Measurements from ENCODE around the gene BEGAIN.

BEGAIN gene

DNA sequence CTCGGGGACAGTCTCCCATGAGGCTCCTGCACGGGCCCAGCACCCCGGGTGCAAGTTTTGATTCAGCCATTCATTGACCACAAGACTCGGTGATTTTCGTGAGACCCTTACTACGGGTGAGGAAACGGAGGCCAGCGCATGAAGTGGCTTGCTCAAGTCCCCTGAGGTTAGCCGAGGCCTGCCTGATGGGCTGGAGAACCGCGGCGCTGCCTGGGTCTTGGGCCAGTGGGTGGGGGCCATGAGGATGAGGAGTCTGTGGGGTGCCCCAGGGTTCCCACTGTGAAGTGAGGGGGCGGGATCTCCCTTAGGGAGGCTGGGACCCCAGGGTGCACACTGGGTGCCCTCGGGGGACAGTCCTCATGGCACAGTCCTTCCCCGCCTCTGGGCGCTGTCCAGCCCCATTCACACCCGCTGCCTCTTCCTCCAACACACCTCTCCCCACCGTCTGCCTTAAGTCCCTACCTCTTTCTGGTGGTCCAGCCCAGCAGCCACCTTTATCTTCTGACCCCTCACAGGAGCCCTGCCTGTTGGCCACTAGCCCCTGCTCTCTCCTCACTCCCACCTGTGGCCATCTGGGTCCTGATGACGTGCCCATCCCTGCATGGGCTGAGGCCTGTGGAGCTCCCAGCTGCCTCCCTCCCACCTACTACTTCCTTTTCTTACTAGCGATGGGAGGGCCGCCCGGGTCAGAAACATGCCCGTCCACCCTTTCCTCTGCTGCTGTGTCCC lies 16.3 kb downstream of the BEGAIN start:
- H4K20me1 ChIP-seq (ENCODE audit: control insufficient read depth, insufficient read depth, low read depth, low read length), result no peaks in the 10 kb centered on the region
- H3K27ac ChIP-seq (ENCODE audit: low read depth, low read length), result no peak overlapping the region
- no peaks in the 10 kb centered on the region for H3F3A ChIP-seq (ENCODE audit: control insufficient read depth, insufficient read depth)
- H3K4me1 ChIP-seq (ENCODE audit: control insufficient read depth, low read length), result peaks cover 7% of the 10 kb centered on the region
- H3K9me2 ChIP-seq (replicated peaks; ENCODE audit: control insufficient read depth, low read length), result no peaks in the 10 kb centered on the region
- TF ChIP-seq EZH2phosphoT487 (IDR thresholded peaks at IDR 0.05; ENCODE audit: borderline replicate concordance, low read length), result no peak
- TF ChIP-seq, protein P1, sequence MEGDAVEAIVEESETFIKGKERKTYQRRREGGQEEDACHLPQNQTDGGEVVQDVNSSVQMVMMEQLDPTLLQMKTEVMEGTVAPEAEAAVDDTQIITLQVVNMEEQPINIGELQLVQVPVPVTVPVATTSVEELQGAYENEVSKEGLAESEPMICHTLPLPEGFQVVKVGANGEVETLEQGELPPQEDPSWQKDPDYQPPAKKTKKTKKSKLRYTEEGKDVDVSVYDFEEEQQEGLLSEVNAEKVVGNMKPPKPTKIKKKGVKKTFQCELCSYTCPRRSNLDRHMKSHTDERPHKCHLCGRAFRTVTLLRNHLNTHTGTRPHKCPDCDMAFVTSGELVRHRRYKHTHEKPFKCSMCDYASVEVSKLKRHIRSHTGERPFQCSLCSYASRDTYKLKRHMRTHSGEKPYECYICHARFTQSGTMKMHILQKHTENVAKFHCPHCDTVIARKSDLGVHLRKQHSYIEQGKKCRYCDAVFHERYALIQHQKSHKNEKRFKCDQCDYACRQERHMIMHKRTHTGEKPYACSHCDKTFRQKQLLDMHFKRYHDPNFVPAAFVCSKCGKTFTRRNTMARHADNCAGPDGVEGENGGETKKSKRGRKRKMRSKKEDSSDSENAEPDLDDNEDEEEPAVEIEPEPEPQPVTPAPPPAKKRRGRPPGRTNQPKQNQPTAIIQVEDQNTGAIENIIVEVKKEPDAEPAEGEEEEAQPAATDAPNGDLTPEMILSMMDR (IDR thresholded peaks at IDR 0.05; ENCODE audit: low read depth, low read length, poor library complexity, severe bottlenecking), result no peak
- no peaks in the 10 kb centered on the region for H3K9me3 ChIP-seq (ENCODE audit: control insufficient read depth, insufficient read depth, low read length)
- H3K4me2 ChIP-seq (ENCODE audit: low read length), result no peak overlapping the region
- H3K27me3 ChIP-seq (ENCODE audit: control insufficient read depth, low read length), result peaks cover 15% of the 10 kb centered on the region
- H3K36me3 ChIP-seq (ENCODE audit: control insufficient read depth, low read length), result no peaks in the 10 kb centered on the region
- no peaks in the 10 kb centered on the region for H3K79me2 ChIP-seq (ENCODE audit: control insufficient read depth, low read length)
- H3K4me3 ChIP-seq (ENCODE audit: low read length), result no peak overlapping the region

DNA sequence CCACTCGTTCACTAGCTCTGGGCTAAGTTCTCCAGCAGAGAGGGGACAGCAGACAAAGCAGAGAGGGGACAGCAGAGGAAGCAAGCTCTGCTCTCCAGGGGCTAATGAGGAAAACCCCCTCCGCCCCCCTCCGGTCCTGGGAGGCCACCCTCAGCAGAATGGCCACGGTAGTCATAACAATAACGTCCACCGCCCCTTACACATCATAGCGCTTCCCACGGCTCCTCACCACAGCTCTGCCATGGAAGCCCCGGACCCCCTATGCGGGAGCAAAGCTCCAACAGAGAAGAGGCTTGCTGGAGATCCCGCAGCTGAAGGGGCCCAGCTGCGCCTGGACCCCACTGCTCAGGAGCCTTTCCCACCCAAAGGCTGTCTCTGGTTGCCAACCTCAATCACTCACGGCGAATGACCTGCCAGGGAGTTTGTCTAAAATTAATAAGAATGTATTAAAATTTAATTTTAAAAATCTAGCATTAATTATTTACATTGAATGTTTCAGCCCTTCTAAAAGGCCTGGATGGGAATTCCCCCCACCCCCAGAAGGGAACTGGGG lies 17.4 kb downstream of the BEGAIN start:
- H3K27me3 ChIP-seq (ENCODE audit: control insufficient read depth, low read length), result peaks cover 15% of the 10 kb centered on the region
- H3K4me2 ChIP-seq (ENCODE audit: low read length), result no peak overlapping the region
- no peaks in the 10 kb centered on the region for H3K36me3 ChIP-seq (ENCODE audit: control insufficient read depth, low read length)
- peaks cover 7% of the 10 kb centered on the region for H3K4me1 ChIP-seq (ENCODE audit: control insufficient read depth, low read length)
- no peak overlapping the region for H3K27ac ChIP-seq (ENCODE audit: low read depth, low read length)
- no peaks in the 10 kb centered on the region for H3K79me2 ChIP-seq (ENCODE audit: control insufficient read depth, low read length)
- H3K4me3 ChIP-seq (ENCODE audit: low read length), result no peak overlapping the region
- TF ChIP-seq, protein P1 (IDR thresholded peaks at IDR 0.05; ENCODE audit: low read depth, low read length, poor library complexity, severe bottlenecking), result no peak
- no peak for TF ChIP-seq EZH2phosphoT487 (IDR thresholded peaks at IDR 0.05; ENCODE audit: borderline replicate concordance, low read length)
- no peaks in the 10 kb centered on the region for H3K9me3 ChIP-seq (ENCODE audit: control insufficient read depth, insufficient read depth, low read length)
- no peaks in the 10 kb centered on the region for H3K9me2 ChIP-seq (replicated peaks; ENCODE audit: control insufficient read depth, low read length)
- H3F3A ChIP-seq (ENCODE audit: control insufficient read depth, insufficient read depth), result no peaks in the 10 kb centered on the region
- no peaks in the 10 kb centered on the region for H4K20me1 ChIP-seq (ENCODE audit: control insufficient read depth, insufficient read depth, low read depth, low read length)

DNA sequence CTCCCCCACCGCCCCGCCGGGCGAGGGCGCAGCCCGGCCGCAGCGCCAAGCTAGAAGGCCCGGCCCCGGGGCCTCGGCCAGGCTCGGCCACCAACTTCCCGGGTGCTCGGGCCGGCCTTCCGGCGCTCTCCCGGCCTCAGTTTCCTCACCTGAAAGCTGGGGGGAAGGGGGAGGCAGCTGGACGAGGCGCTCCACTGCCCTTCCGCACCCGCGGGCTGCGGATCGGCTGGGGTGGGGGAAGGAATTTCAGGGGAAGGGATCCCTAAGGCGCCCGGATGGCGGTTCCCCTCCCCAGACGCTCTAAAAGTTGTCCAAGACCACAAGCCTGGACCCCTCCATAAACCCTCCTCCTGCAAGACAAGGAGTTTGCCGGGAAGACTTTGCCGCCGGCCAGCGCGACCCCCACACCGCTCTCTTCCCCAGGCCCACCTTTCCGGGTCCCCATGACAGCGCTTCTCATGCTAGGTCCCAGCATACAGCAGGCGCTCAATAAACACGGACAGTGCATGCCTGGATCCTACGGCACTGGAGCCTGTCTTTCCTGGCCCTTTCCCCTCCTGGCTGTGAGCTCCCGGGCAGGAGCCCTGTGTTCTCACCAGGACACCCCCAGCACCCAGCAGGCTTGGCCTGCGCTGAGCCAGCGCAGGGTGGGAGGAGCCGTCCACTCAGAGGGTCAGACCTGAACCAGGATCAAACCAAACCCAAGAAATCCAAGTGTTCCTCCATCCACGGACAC lies 18.1 kb downstream of the BEGAIN start:
- H3K27ac ChIP-seq (ENCODE audit: low read depth, low read length), result no peak overlapping the region
- H3K36me3 ChIP-seq (ENCODE audit: control insufficient read depth, low read length), result no peaks in the 10 kb centered on the region
- peaks cover 15% of the 10 kb centered on the region for H3K27me3 ChIP-seq (ENCODE audit: control insufficient read depth, low read length)
- H3K4me2 ChIP-seq (ENCODE audit: low read length), result no peak overlapping the region
- no peak overlapping the region for H3K4me3 ChIP-seq (ENCODE audit: low read length)
- H3F3A ChIP-seq (ENCODE audit: control insufficient read depth, insufficient read depth), result no peaks in the 10 kb centered on the region
- H3K9me3 ChIP-seq (ENCODE audit: control insufficient read depth, insufficient read depth, low read length), result no peaks in the 10 kb centered on the region
- H3K4me1 ChIP-seq (ENCODE audit: control insufficient read depth, low read length), result peaks cover 7% of the 10 kb centered on the region
- H3K9me2 ChIP-seq (replicated peaks; ENCODE audit: control insufficient read depth, low read length), result no peaks in the 10 kb centered on the region
- TF ChIP-seq, protein P1 (IDR thresholded peaks at IDR 0.05; ENCODE audit: low read depth, low read length, poor library complexity, severe bottlenecking), result no peak
- no peak for TF ChIP-seq EZH2phosphoT487 (IDR thresholded peaks at IDR 0.05; ENCODE audit: borderline replicate concordance, low read length)
- no peaks in the 10 kb centered on the region for H3K79me2 ChIP-seq (ENCODE audit: control insufficient read depth, low read length)
- no peaks in the 10 kb centered on the region for H4K20me1 ChIP-seq (ENCODE audit: control insufficient read depth, insufficient read depth, low read depth, low read length)

Data from DOHH2 (cell line).